Endodermal cell (in vitro differentiated cells): ENCODE results near the gene DCTD. TPM values are rescaled to one million over a fixed set of nuclear protein-coding genes. Genes with fewer than 3 reads are reported as not detected.
A peak's percentile ranks its signal among the peaks of the same experiment; 100 is the strongest.
"Not testable (repeated sequence)": the region's sequence is repeated elsewhere in the genome, so short reads cannot be mapped to it uniquely, and the experiment has no call there.

Experiments used
- DNase-seq: peaks from one replicate; pipeline ENCODE4 v3.0.0-alpha.2; 2017
- H3K27ac ChIP-seq: 2 replicates; pipeline ENCODE4 v1.5.1; 2013; ENCODE audit warnings: mild to moderate bottlenecking, low read depth, low read length, moderate library complexity
- H3K27me3 ChIP-seq: 2 replicates; pipeline ENCODE4 v1.6.1; 2013; ENCODE audit warnings: mild to moderate bottlenecking, low read length, moderate library complexity; ENCODE audit not compliant: insufficient read depth, control insufficient read depth, poor library complexity, severe bottlenecking
- H3K36me3 ChIP-seq: 2 replicates; pipeline ENCODE4 v1.7.0; 2013; ENCODE audit warnings: mild to moderate bottlenecking, low read length, moderate library complexity; ENCODE audit not compliant: control insufficient read depth, insufficient read depth
- H3K4me1 ChIP-seq: one replicate; pipeline ENCODE4 v1.7.0; 2013; ENCODE audit warnings: low read length; ENCODE audit not compliant: control insufficient read depth, insufficient read depth
- H3K4me3 ChIP-seq: 2 replicates; pipeline ENCODE4 v1.5.1; 2013; ENCODE audit warnings: mild to moderate bottlenecking, low read length, moderate library complexity
- H3K9ac ChIP-seq: 2 replicates; pipeline ENCODE4 v1.6.1; 2013; ENCODE audit warnings: mild to moderate bottlenecking, low read length, moderate library complexity; ENCODE audit not compliant: poor library complexity, severe bottlenecking; ENCODE audit errors: extremely low read depth
- H3K9me3 ChIP-seq: 2 replicates; pipeline ENCODE4 v1.6.1; 2013; ENCODE audit warnings: mild to moderate bottlenecking, low read length, moderate library complexity; ENCODE audit not compliant: control insufficient read depth
- H3K27ac Mint-ChIP-seq: 2 replicates; pipeline ENCODE4 v1.8.0; 2020; ENCODE audit warnings: mixed read lengths
- H3K27me3 Mint-ChIP-seq: 2 replicates; pipeline ENCODE4 v1.8.0; 2021; ENCODE audit warnings: mild to moderate bottlenecking, mixed read lengths; ENCODE audit not compliant: insufficient read depth
- H3K36me3 Mint-ChIP-seq: 2 replicates; pipeline ENCODE4 v1.8.0; 2020; ENCODE audit warnings: low read depth, mixed read lengths
- H3K4me1 Mint-ChIP-seq: 2 replicates; pipeline ENCODE4 v1.8.0; 2020; ENCODE audit warnings: mixed read lengths
- H3K4me3 Mint-ChIP-seq: 2 replicates; pipeline ENCODE4 v1.8.0; 2020; ENCODE audit warnings: mild to moderate bottlenecking, moderate library complexity, mixed read lengths
- H3K9me3 Mint-ChIP-seq: 2 replicates; pipeline ENCODE4 v1.8.0; 2020; ENCODE audit warnings: mild to moderate bottlenecking, mixed read lengths
- CTCF ChIP-seq: fragments of 200-600 bp; sonication (generic); conservative IDR thresholded peaks from 2 replicates; pipeline ENCODE4 v1.5.0; 2021; ENCODE audit warnings: antibody characterized with exemption, mild to moderate bottlenecking
- whole genome bisulfite sequencing, 2 experiments: methylation state at CpG; one replicate each; pipeline versions ENCODE4 v1.1.5 to v1.1.7; 2013; ENCODE audit warnings: missing lambda C conversion rate in 2 of 2, mixed read lengths in 1 of 2; ENCODE audit not compliant: insufficient coverage in 1 of 2, insufficient read length in 1 of 2; 5-methylcytosine and 5-hydroxymethylcytosine counted together
- total RNA-seq, 2 donors: library from RNA; stranded (reverse); fragmentation: NEBNext Ultra II Directional in 1 of 2; extraction: Animal tissue kit (Norgen Biotek cat#: 25700) in 1 of 2; gene quantifications; 2 replicates in 1 of 2; 3 replicates in 1 of 2; pipeline ENCODE4 v1.2.1, GENCODE V29; 2021

DCTD gene
- total RNA-seq, 2 donors from 2014 or later = 104 to 111 TPM

GRCh38 chr4:182903013-182903412 lies 14.2 kb downstream of the DCTD start:
- H3K4me3 ChIP-seq = no peak overlapping the region
- Mint-ChIP-seq H3K27me3 (no peaks in the 10 kb centered on the region), H3K9me3 (no peaks in the 10 kb centered on the region), H3K27ac (no peak overlapping the region), H3K4me3 (no peak overlapping the region), H3K4me1 (peaks cover 24% of the 10 kb centered on the region), H3K36me3 (peaks cover 74% of the 10 kb centered on the region)
- no peaks in the 10 kb centered on the region for H3K9me3 ChIP-seq
- no peak overlapping the region for H3K9ac ChIP-seq
- H3K36me3 ChIP-seq = peaks cover 69% of the 10 kb centered on the region
- H3K4me1 ChIP-seq = peaks cover 5% of the 10 kb centered on the region
- no peak for DNase-seq
- no peaks in the 10 kb centered on the region for H3K27me3 ChIP-seq
- no peak overlapping the region for H3K27ac ChIP-seq
- 89 to 100% methylated on average over 2 to 9 of the region's 9 CpGs for WGBS, 2 experiments
- no peak for TF ChIP-seq CTCF

- no peak for TF ChIP-seq CTCF
- Mint-ChIP-seq H3K36me3 (peaks cover 69% of the 10 kb centered on the region), H3K4me1 (peaks cover 28% of the 10 kb centered on the region), H3K4me3 (no peak overlapping the region), H3K9me3 (no peaks in the 10 kb centered on the region), H3K27ac (no peak overlapping the region), H3K27me3 (no peaks in the 10 kb centered on the region)
- H3K27ac ChIP-seq = no peak overlapping the region
- no peak overlapping the region for H3K4me3 ChIP-seq
- 95 to 98% methylated on average over 5 to 9 of the region's 9 CpGs for WGBS, 2 experiments
- H3K9me3 ChIP-seq = no peaks in the 10 kb centered on the region
- H3K4me1 ChIP-seq = peaks cover 5% of the 10 kb centered on the region
- no peaks in the 10 kb centered on the region for H3K27me3 ChIP-seq
- H3K36me3 ChIP-seq = peaks cover 59% of the 10 kb centered on the region
- no peak overlapping the region for H3K9ac ChIP-seq
- DNase-seq = no peak
Measured at GRCh38 chr4:182901337-182901736, 15.8 kb downstream of the DCTD start.

GRCh38 chr4:182900021-182900420 lies 17.2 kb downstream of the DCTD start:
- not testable (repeated sequence) for H3K9me3 ChIP-seq, H3K9me3 Mint-ChIP-seq, H3K27ac Mint-ChIP-seq, H3K4me1 ChIP-seq, H3K9ac ChIP-seq, H3K4me3 ChIP-seq, DNase-seq, H3K27me3 ChIP-seq, H3K27ac ChIP-seq, H3K4me3 Mint-ChIP-seq, H3K27me3 Mint-ChIP-seq
- peaks cover 64% of the 10 kb centered on the region for H3K36me3 ChIP-seq
- peaks cover 17% of the 10 kb centered on the region for H3K4me1 Mint-ChIP-seq
- H3K36me3 Mint-ChIP-seq = peaks cover 69% of the 10 kb centered on the region
- 90 to 100% methylated on average over 2 of the region's 2 CpGs for WGBS, 2 experiments

GRCh38 chr4:182898479-182898799 lies 18.7 kb downstream of the DCTD start:
- peaks cover 8% of the 10 kb centered on the region for H3K4me1 Mint-ChIP-seq
- peaks cover 69% of the 10 kb centered on the region for H3K36me3 ChIP-seq

More at GRCh38 chr4:182898479-182898799, 18.7 kb downstream of the DCTD start:
- H3K9me3 ChIP-seq = no peaks in the 10 kb centered on the region
- no peak for DNase-seq
- H3K9ac ChIP-seq = no peak overlapping the region
- H3K4me1 ChIP-seq = no peaks in the 10 kb centered on the region
- TF ChIP-seq CTCF = no peak
- H3K9me3 Mint-ChIP-seq = no peaks in the 10 kb centered on the region
- no peak overlapping the region for H3K27ac ChIP-seq
- H3K4me3 ChIP-seq = no peak overlapping the region
- H3K27me3 ChIP-seq = no peaks in the 10 kb centered on the region
- peak overlapping the region; percentile 74 for H3K27ac Mint-ChIP-seq
- WGBS, 2 experiments = 94% methylated on average over 5 of the region's 5 CpGs
- no peaks in the 10 kb centered on the region for H3K27me3 Mint-ChIP-seq
- no peak overlapping the region for H3K4me3 Mint-ChIP-seq
- peaks cover 66% of the 10 kb centered on the region for H3K36me3 Mint-ChIP-seq
